SK-N-SH treated with all-trans-retinoic acid at 6 μM for 48 hours (cell line): ENCODE measurements around the gene ZC3H15.
"Not testable (repeated sequence)": the region's sequence is repeated elsewhere in the genome, so short reads cannot be mapped to it uniquely, and the experiment has no call there.

ENCODE experiments used
- ARNTL ChIP-seq: fragments of 450-650 bp; formaldehyde crosslinking; IDR thresholded peaks from 2 replicates; pipeline ENCODE4 v1.5.0; 2020; ENCODE audit warnings: low read depth, mild to moderate bottlenecking, moderate library complexity, borderline replicate concordance
- BACH2 ChIP-seq: fragments of 250-450 bp; sonication (Bioruptor Pico); IDR thresholded peaks from 2 replicates; pipeline ENCODE4 v1.9.0; 2021; ENCODE audit warnings: mild to moderate bottlenecking, borderline replicate concordance
- ESRRG ChIP-seq: fragments of 250-450 bp; sonication (Bioruptor Pico); IDR thresholded peaks from 2 replicates; pipeline ENCODE4 v1.6.1; 2021; ENCODE audit warnings: mild to moderate bottlenecking
- GLIS3 ChIP-seq: fragments of 250-450 bp; sonication (Bioruptor Pico); IDR thresholded peaks from 2 replicates; pipeline ENCODE4 v1.5.0; 2020; ENCODE audit warnings: mild to moderate bottlenecking, moderate library complexity
- PPARA ChIP-seq: fragments of 250-450 bp; sonication (Bioruptor Pico); IDR thresholded peaks from 2 replicates; pipeline ENCODE4 v1.5.0; 2020; ENCODE audit warnings: mild to moderate bottlenecking, borderline replicate concordance
- ZC3H10 ChIP-seq: fragments of 250-450 bp; sonication (Bioruptor Pico); IDR thresholded peaks from 2 replicates; pipeline ENCODE4 v1.5.1; 2021; ENCODE audit warnings: mild to moderate bottlenecking, moderate library complexity
- ZNF8 ChIP-seq: fragments of 450-650 bp; formaldehyde crosslinking; IDR thresholded peaks from 2 replicates; pipeline ENCODE4 v1.5.0; 2020; ENCODE audit warnings: mild to moderate bottlenecking, moderate library complexity

DNA sequence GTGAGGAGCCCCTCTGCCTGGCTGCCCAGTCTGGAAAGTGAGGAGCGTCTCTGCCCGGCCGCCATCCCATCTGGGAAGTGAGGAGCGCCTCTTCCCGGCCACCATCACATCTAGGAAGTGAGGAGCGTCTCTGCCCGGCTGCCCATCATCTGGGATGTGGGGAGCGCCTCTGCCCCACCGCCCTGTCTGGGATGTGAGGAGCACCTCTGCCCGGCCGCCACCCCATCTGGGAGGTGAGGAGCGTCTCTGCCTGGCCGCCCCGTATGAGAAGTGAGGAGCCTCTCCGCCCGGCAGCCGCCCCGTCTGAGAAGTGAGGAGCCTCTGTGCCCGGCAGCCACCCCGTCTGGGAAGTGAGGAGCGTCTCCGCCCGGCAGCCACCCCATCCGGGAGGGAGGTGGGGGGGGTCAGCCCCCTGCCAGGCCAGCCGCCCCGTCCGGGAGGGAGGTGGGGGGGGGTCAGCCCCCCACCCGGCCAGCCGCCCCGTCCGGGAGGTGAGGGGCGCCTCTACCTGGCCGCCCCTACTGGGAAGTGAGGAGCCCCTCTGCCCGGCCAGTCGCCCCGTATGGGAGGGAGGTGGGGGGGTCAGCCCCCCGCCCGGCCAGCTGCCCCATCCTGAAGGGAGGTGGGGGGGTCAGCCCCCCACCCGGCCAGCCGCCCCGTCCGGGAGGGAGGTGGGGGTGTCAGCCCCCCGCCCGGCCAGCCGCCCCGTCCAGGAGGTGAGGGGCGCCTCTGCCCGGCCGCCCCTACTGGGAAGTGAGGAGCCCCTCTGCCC is 13.2 kb upstream of the ZC3H15 start:
- TF ChIP-seq BACH2, ARNTL, ZC3H10, ESRRG, GLIS3, ZNF8, PPARA (CRISPR knock-in tag): not testable (repeated sequence)
